HepG2 (cell line): ENCODE data around the gene ZNF3. TPM values are rescaled to one million over a fixed set of nuclear protein-coding genes. Genes with fewer than 3 reads are reported as not detected.

Experiments used
- ATAC-seq: fragments of 200-7000 bp; cut with Tn5 transposase; 3 replicates; pipeline ENCODE4 v1.9.1; 2020; ENCODE audit warnings: mild to moderate bottlenecking, moderate library complexity
- BruUV-seq: library from RNA; stranded (reverse); fragments of 400-500 nt; replicated peaks from 2 replicates; lab custom pipeline; 2021; lab: Mats Ljungman, UMichigan
- CTCF ChIA-PET: fragments of 300-600 bp; formaldehyde crosslinking; extraction: SDS; loops from one replicate; lab custom pipeline; 2021; ENCODE audit warnings: low total read pairs, inconsistent platforms, low intra/inter-chr PET ratio; lab: Yijun Ruan, JAX
- POLR2A ChIA-PET: fragments of 350-600 bp; sonication (Branson Sonifier 250); formaldehyde crosslinking; loops from one replicate; lab custom pipeline; 2020; ENCODE audit warnings: antibody characterized with exemption, inconsistent platforms; lab: Yijun Ruan, JAX
- DNase-seq: peaks from one replicate; pipeline ENCODE4 v3.0.0-alpha.2; 2015; ENCODE audit warnings: low spot score
- FAIRE-seq: peaks from 3 replicates; lab custom pipeline; 2011; peaks lifted over from hg19 to GRCh38; lab: Jason Lieb, UNC
- H2AFZ ChIP-seq: one replicate; pipeline ENCODE4 v1.6.1; 2011; ENCODE audit warnings: low read length, inconsistent platforms
- H3K27ac ChIP-seq: fragments of 300-600 bp; 3 replicates; pipeline ENCODE4 v1.8.0; 2011; ENCODE audit warnings: mixed run types, mild to moderate bottlenecking, mixed read lengths, low read length, inconsistent platforms; ENCODE audit not compliant: insufficient read depth; ENCODE audit errors: extremely low read length
- H3K27me3 ChIP-seq, 2 experiments: fragments of 200-600 bp in 1 of 2; 2 replicates in 1 of 2; 3 replicates in 1 of 2; pipeline versions ENCODE4 v1.6.0 to v1.8.0; 2011; ENCODE audit warnings: low read length in 2 of 2, mild to moderate bottlenecking in 2 of 2, moderate library complexity in 2 of 2, inconsistent platforms in 1 of 2; ENCODE audit not compliant: insufficient read depth in 2 of 2, control insufficient read depth in 1 of 2
- H3K36me3 ChIP-seq, 2 experiments: fragments of 200-600 bp in 1 of 2; replicated peaks in 1 of 2; 2 replicates in 1 of 2; 3 replicates in 1 of 2; pipeline versions ENCODE4 v1.5.1 to v1.8.0; 2011; ENCODE audit warnings: low read length in 2 of 2, inconsistent platforms in 1 of 2; ENCODE audit not compliant: insufficient read depth in 2 of 2, control insufficient read depth in 1 of 2
- H3K4me1 ChIP-seq: 2 replicates; pipeline ENCODE4 v1.5.1; 2012; ENCODE audit warnings: low read length, inconsistent platforms; ENCODE audit not compliant: insufficient read depth
- H3K4me2 ChIP-seq: 2 replicates; pipeline ENCODE4 v1.6.0; 2011; ENCODE audit warnings: low read depth, low read length, inconsistent platforms
- H3K4me3 ChIP-seq, 3 experiments: fragments of 200-600 bp in 1 of 3; sonication (generic), shearing (Covaris generic) in 1 of 3; replicated peaks in 1 of 3; 2 replicates each; pipeline ENCODE4 v1.5.1; 2011 to 2016; ENCODE audit warnings: low read length in 3 of 3, inconsistent platforms in 2 of 3, low read depth in 2 of 3, mild to moderate bottlenecking in 2 of 3, control low read depth in 1 of 3, mixed read lengths in 1 of 3; ENCODE audit not compliant: insufficient read depth in 1 of 3
- H3K79me2 ChIP-seq: one replicate; pipeline ENCODE4 v1.6.1; 2011; ENCODE audit warnings: low read length, inconsistent platforms; ENCODE audit not compliant: insufficient read depth
- H3K9ac ChIP-seq: 2 replicates; pipeline ENCODE4 v1.6.0; 2011; ENCODE audit warnings: mild to moderate bottlenecking, low read depth, low read length, inconsistent platforms; ENCODE audit not compliant: insufficient read depth
- H3K9me3 ChIP-seq: 2 replicates; pipeline ENCODE4 v1.5.1; 2012; ENCODE audit warnings: mild to moderate bottlenecking, low read length
- H4K20me1 ChIP-seq: 2 replicates; pipeline ENCODE4 v1.6.0; 2011; ENCODE audit warnings: inconsistent platforms, mild to moderate bottlenecking, low read length, moderate library complexity; ENCODE audit not compliant: insufficient read depth
- ATF6 ChIP-seq: sonication (generic); formaldehyde crosslinking; conservative IDR thresholded peaks from 2 replicates; pipeline ENCODE4 v1.4.0; 2020; ENCODE audit warnings: missing genetic modification reagents
- ELF3 ChIP-seq: IDR thresholded peaks from 2 replicates; pipeline ENCODE4 v1.6.1; 2016; ENCODE audit warnings: missing genetic modification reagents, missing compliant biosample characterization
- MLXIP ChIP-seq: sonication (generic); formaldehyde crosslinking; IDR thresholded peaks from 2 replicates; pipeline ENCODE4 v1.9.0; 2021; ENCODE audit warnings: missing genetic modification reagents, borderline replicate concordance
- POLR2AphosphoS2 ChIP-seq: IDR thresholded peaks from 2 replicates; pipeline ENCODE4 v1.6.1; 2011; ENCODE audit warnings: low read depth, low read length, improper control_type of control experiment
- RARA ChIP-seq: IDR thresholded peaks from 2 replicates; pipeline ENCODE4 v1.6.1; 2016; ENCODE audit warnings: missing genetic modification reagents, missing compliant biosample characterization
- SMAD9 ChIP-seq: sonication (generic); formaldehyde crosslinking; IDR thresholded peaks from 2 replicates; pipeline ENCODE4 v1.5.1; 2020; ENCODE audit warnings: mild to moderate bottlenecking, missing genetic modification reagents
- THAP8 ChIP-seq: sonication (generic); formaldehyde crosslinking; IDR thresholded peaks from 2 replicates; pipeline ENCODE4 v1.5.1; 2020; ENCODE audit warnings: missing genetic modification reagents, mild to moderate bottlenecking, borderline replicate concordance
- ZBTB20 ChIP-seq: sonication (generic); formaldehyde crosslinking; IDR thresholded peaks from 2 replicates; pipeline ENCODE4 v1.8.1; 2023; ENCODE audit warnings: missing genetic modification reagents, low read depth, mild to moderate bottlenecking, borderline replicate concordance
- ZMYM3 ChIP-seq: sonication (generic); formaldehyde crosslinking; IDR thresholded peaks from 2 replicates; pipeline ENCODE4 v1.5.1; 2020; ENCODE audit warnings: mild to moderate bottlenecking, missing genetic modification reagents
- ZNF24 ChIP-seq: fragments of 450-650 bp; IDR thresholded peaks from 2 replicates; pipeline ENCODE4 v1.6.1; 2017; ENCODE audit warnings: antibody characterized with exemption, mild to moderate bottlenecking
- ZNF253 ChIP-seq: sonication (generic); formaldehyde crosslinking; IDR thresholded peaks from 2 replicates; pipeline ENCODE4 v1.8.0; 2022; ENCODE audit warnings: mild to moderate bottlenecking, missing genetic modification reagents, borderline replicate concordance
- ZNF431 ChIP-seq: sonication (generic); formaldehyde crosslinking; IDR thresholded peaks from 2 replicates; pipeline ENCODE4 v1.9.0; 2022; ENCODE audit warnings: missing genetic modification reagents, low read depth, mild to moderate bottlenecking, borderline replicate concordance
- ZNF740 ChIP-seq: sonication (generic); formaldehyde crosslinking; IDR thresholded peaks from 2 replicates; pipeline ENCODE4 v1.4.0; 2020; ENCODE audit warnings: missing genetic modification reagents
- ZNF770 ChIP-seq: sonication (generic); formaldehyde crosslinking; IDR thresholded peaks from 2 replicates; pipeline ENCODE4 v1.5.0; 2020; ENCODE audit warnings: mild to moderate bottlenecking, missing genetic modification reagents
- ZSCAN25 ChIP-seq: sonication (generic); formaldehyde crosslinking; IDR thresholded peaks from 2 replicates; pipeline ENCODE4 v1.8.0; 2022; ENCODE audit warnings: mild to moderate bottlenecking, missing genetic modification reagents
- ZSCAN30 ChIP-seq: sonication (generic); formaldehyde crosslinking; IDR thresholded peaks from 2 replicates; pipeline ENCODE4 v1.5.0; 2020; ENCODE audit warnings: mild to moderate bottlenecking, missing genetic modification reagents
- WGBS: methylation state at CpG from one replicate; pipeline ENCODE4 v1.1.6; 2017; ENCODE audit warnings: low lambda C conversion rate; 5-methylcytosine and 5-hydroxymethylcytosine counted together
- in situ Hi-C: cut with HindIII; loops from 2 replicates; pipeline ENCODE4 v1.10.0; 2017; ENCODE audit warnings: low pct_unique_long_range_greater_than_20kb; ENCODE audit not compliant: extremely low pct_ligation_motif_present
- intact Hi-C: fragments of 100-400 bp; cut with micrococcal nuclease; formaldehyde crosslinking; loops from one replicate; pipeline ENCODE4 v1.10.0; 2022; ENCODE audit not compliant: unreplicated experiment
- polyA plus RNA-seq, 8 experiments: library from polyadenylated mRNA; depleted of rRNA in 3 of 8; stranded (reverse) in 7 of 8; unstranded in 1 of 8; fragments of >200 nt; fragmentation: Illumina TruSeq in 4 of 8; extraction: Trizol in 4 of 8; gene quantifications; 2 replicates each; pipeline versions ENCODE4 v1.2.1 to v1.2.3, GENCODE V29; 2011 to 2016; ENCODE audit warnings: low read depth in 4 of 8, missing spikeins in 1 of 8, mixed read lengths in 1 of 8; ENCODE audit not compliant: insufficient read depth in 1 of 8
- total RNA-seq, 5 experiments: library from RNA; depleted of rRNA; stranded (reverse); fragments of >200 nt; fragmentation: Illumina TruSeq; extraction: Trizol; gene quantifications; 2 replicates each; pipeline ENCODE4 v1.2.3, GENCODE V29; 2016; ENCODE audit warnings: low read depth in 1 of 5

Gene ZNF3
- total and polyA plus RNA-seq, 2 of the 13 experiments (the other 11 are each of a cell fraction or from before 2014, with no cell fraction given) = 33.7 to 56.9 TPM

GRCh38 chr7:100118388-100119071 lies 37.0 kb upstream of the ZNF3 start:
- DNase-seq = no peak
- no peak overlapping the region for H2AFZ ChIP-seq
- TF ChIP-seq ZNF431 (CRISPR knock-in tag) (no peak), MLXIP (CRISPR knock-in tag) (no peak), POLR2AphosphoS2 (no peak), RARA (CRISPR knock-in tag) (no peak), ZNF253 (CRISPR knock-in tag) (no peak), THAP8 (CRISPR knock-in tag) (no peak), ZNF770 (CRISPR knock-in tag) (peak; percentile 92), SMAD9 (no peak), ZSCAN25 (no peak), ZSCAN30 (CRISPR knock-in tag) (no peak), ZNF740 (CRISPR knock-in tag) (no peak), ZNF24 (no peak), ZMYM3 (CRISPR knock-in tag) (0 out of 2 replicates have a peak, but pooled peaks have one; percentile 22), ELF3 (CRISPR knock-in tag) (no peak), ATF6 (no peak), ZBTB20 (CRISPR knock-in tag) (no peak)

More at GRCh38 chr7:100118388-100119071, 37.0 kb upstream of the ZNF3 start:
- peak overlapping the region; percentile 87 for H3K9ac ChIP-seq
- ATAC-seq = no peak
- no peak for FAIRE-seq
- peaks cover 8% of the 10 kb centered on the region for H3K79me2 ChIP-seq
- H3K9me3 ChIP-seq = no peaks in the 10 kb centered on the region
- peaks cover 33% of the 10 kb centered on the region for H3K4me1 ChIP-seq
- ChIA-PET POLR2A (interaction anchor here (1.0 kb wide), 1 partner anchor 30 kb away, joined by 3 read pairs; the partner anchor contains the start of gene LAMTOR4), CTCF (no interaction called here)
- H3K27ac ChIP-seq = peak overlapping the region; percentile 77
- intact Hi-C loops (loop anchor here (2.0 kb wide), 1 partner anchor 18 kb away; the partner anchor contains the start of genes AP4M1 and MCM7), in situ Hi-C loops (no loop called here)
- BruUV-seq = TSS peak; percentile 48
- peak overlapping the region; percentile 72 to 98 (median 95) for H3K4me3 ChIP-seq
- peaks cover 0 to 3% of the 10 kb centered on the region in 2 experiments; a peak in 2 of 5 replicates for H3K36me3 ChIP-seq
- peak overlapping the region; percentile 98 for H3K4me2 ChIP-seq
- H3K27me3 ChIP-seq = no peaks in the 10 kb centered on the region; a peak in 1 of 5 replicates
- whole genome bisulfite sequencing = 13% methylated on average over 15 of the region's 18 CpGs
- no peaks in the 10 kb centered on the region for H4K20me1 ChIP-seq
